ENCODE results near the gene GZMA.
"Not testable (repeated sequence)": the region's sequence is repeated elsewhere in the genome, so short reads cannot be mapped to it uniquely, and the experiment has no call there.

The GZMA gene

GRCh38 chr5:55081541-55081940 lies 20.9 kb upstream of the GZMA start:
- Histone ChIP-seq H3K4me1 (ENCODE audit: control insufficient read depth in 1 of 2, insufficient read depth in 1 of 2, low read depth in 1 of 2, low read length in 1 of 2) (no peaks in the 10 kb centered on the region), H3K9me3 (no peaks in the 10 kb centered on the region), H3K27me3 (no peaks in the 10 kb centered on the region), H3K36me3 (no peaks in the 10 kb centered on the region), H3K4me3 (ENCODE audit: low read depth in 1 of 2, low read length in 1 of 2) (no peak overlapping the region), H3K27ac (no peak overlapping the region)
- no peak for TF ChIP-seq CTCF (IDR thresholded peaks at IDR 0.05)

- not testable (repeated sequence) for H3K27ac ChIP-seq; H3K36me3 ChIP-seq; H3K9me3 ChIP-seq; H3K4me1 ChIP-seq (ENCODE audit: control insufficient read depth in 1 of 2, insufficient read depth in 1 of 2, low read depth in 1 of 2, low read length in 1 of 2); H3K27me3 ChIP-seq; H3K4me3 ChIP-seq (ENCODE audit: low read depth in 1 of 2, low read length in 1 of 2)
Measured at GRCh38 chr5:55089301-55089700, 13.1 kb upstream of the GZMA start.

GRCh38 chr5:55091011-55091410 lies 11.4 kb upstream of the GZMA start:
- not testable (repeated sequence) for H3K9me3 ChIP-seq; H3K4me3 ChIP-seq (ENCODE audit: low read depth in 1 of 2, low read length in 1 of 2); H3K27me3 ChIP-seq; H3K27ac ChIP-seq; H3K36me3 ChIP-seq; H3K4me1 ChIP-seq (ENCODE audit: control insufficient read depth in 1 of 2, insufficient read depth in 1 of 2, low read depth in 1 of 2, low read length in 1 of 2)

GRCh38 chr5:55096182-55096581 lies 6.3 kb upstream of the GZMA start:
- H3K27ac ChIP-seq: no peak overlapping the region
- peaks cover 6% of the 10 kb centered on the region for H3K27me3 ChIP-seq
- TF ChIP-seq CTCF (IDR thresholded peaks at IDR 0.05): no peak
- no peaks in the 10 kb centered on the region for H3K9me3 ChIP-seq
- no peak overlapping the region for H3K4me3 ChIP-seq (ENCODE audit: low read depth in 1 of 2, low read length in 1 of 2)
- H3K36me3 ChIP-seq: no peaks in the 10 kb centered on the region
- H3K4me1 ChIP-seq (ENCODE audit: control insufficient read depth in 1 of 2, insufficient read depth in 1 of 2, low read depth in 1 of 2, low read length in 1 of 2): no peaks in the 10 kb centered on the region

GRCh38 chr5:55096861-55097260 lies 5.6 kb upstream of the GZMA start:
- Histone ChIP-seq H3K4me1 (ENCODE audit: control insufficient read depth in 1 of 2, insufficient read depth in 1 of 2, low read depth in 1 of 2, low read length in 1 of 2) (no peaks in the 10 kb centered on the region), H3K36me3 (no peaks in the 10 kb centered on the region), H3K27me3 (peaks cover 12% of the 10 kb centered on the region), H3K4me3 (ENCODE audit: low read depth in 1 of 2, low read length in 1 of 2) (no peak overlapping the region), H3K9me3 (no peaks in the 10 kb centered on the region), H3K27ac (no peak overlapping the region)
- no peak for TF ChIP-seq CTCF (IDR thresholded peaks at IDR 0.05)

- H3K27ac ChIP-seq; H3K4me1 ChIP-seq (ENCODE audit: control insufficient read depth in 1 of 2, insufficient read depth in 1 of 2, low read depth in 1 of 2, low read length in 1 of 2); H3K4me3 ChIP-seq (ENCODE audit: low read depth in 1 of 2, low read length in 1 of 2); H3K36me3 ChIP-seq; H3K9me3 ChIP-seq: not testable (repeated sequence)
- H3K27me3 ChIP-seq: peaks cover 29% of the 10 kb centered on the region
Measured at GRCh38 chr5:55101148-55101547, 1.3 kb upstream of the GZMA start.

- no peak overlapping the region for H3K27ac ChIP-seq
- H3K4me3 ChIP-seq (ENCODE audit: low read depth in 1 of 2, low read length in 1 of 2): no peak overlapping the region
Measured at GRCh38 chr5:55101556-55102276, 730 bp upstream of the GZMA start.

More at GRCh38 chr5:55101556-55102276, 730 bp upstream of the GZMA start:
- Histone ChIP-seq H3K4me1 (ENCODE audit: control insufficient read depth in 1 of 2, insufficient read depth in 1 of 2, low read depth in 1 of 2, low read length in 1 of 2) (no peaks in the 10 kb centered on the region), H3K27me3 (peaks cover 29% of the 10 kb centered on the region), H3K9me3 (no peaks in the 10 kb centered on the region), H3K36me3 (no peaks in the 10 kb centered on the region)
- TF ChIP-seq CTCF (IDR thresholded peaks at IDR 0.05): no peak

All from neutrophil (primary cell).